ENCODE measurements around the gene PRDM16. TPM values are rescaled to one million over a fixed set of nuclear protein-coding genes. Genes with fewer than 3 reads are reported as not detected.

Gene PRDM16
- total RNA-seq, 1 experiment from 2014 or later = 0.04 TPM

GRCh38 chr1:3474421-3474820, 405.4 kb downstream of the PRDM16 start:
- H3K4me1 ChIP-seq (ENCODE audit: insufficient read depth, low read length) = no peaks in the 10 kb centered on the region; the same call in 1 of the 2 replicates
- no peak for ATAC-seq
- DNase-seq = no peak
- no peaks in the 10 kb centered on the region for H4K20me1 ChIP-seq (ENCODE audit: low read length)
- BruUV-seq (replicated peaks) = no TSS peak
- no peaks in the 10 kb centered on the region for H3K9me2 ChIP-seq (replicated peaks; ENCODE audit: low read length)
- TF ChIP-seq CTCF (conservative IDR thresholded peaks at IDR 0.05; ENCODE audit: low read depth, low read length) = no peak
- no peak for TF ChIP-seq EZH2phosphoT487 (IDR thresholded peaks at IDR 0.05; ENCODE audit: borderline replicate concordance, low read length)
- no peak for TF ChIP-seq EZH2 (IDR thresholded peaks at IDR 0.05; ENCODE audit: low read length, unreplicated experiment)
- H3K27me3 ChIP-seq (ENCODE audit: low read length) = no peaks in the 10 kb centered on the region
- no peaks in the 10 kb centered on the region; the same call in 1 of the 2 replicates for H3K36me3 ChIP-seq (ENCODE audit: low read depth, low read length)
- H3K4me2 ChIP-seq (ENCODE audit: low read length) = no peak overlapping the region
- ChIA-PET CTCF (interaction anchor here (1.1 kb wide), 1 partner anchor 21 kb away, joined by 3 read pairs; no protein-coding TSS in a partner anchor), POLR2A (ENCODE audit: unreplicated experiment) (no interaction called here)
- H2AFZ ChIP-seq (ENCODE audit: low read length) = no peak overlapping the region
- H3F3A ChIP-seq (ENCODE audit: low read length, unreplicated experiment) = no peaks in the 10 kb centered on the region
- intact Hi-C loops (cut with micrococcal nuclease) = no loop called here
- H3K79me2 ChIP-seq (ENCODE audit: low read length) = no peaks in the 10 kb centered on the region
- no peak overlapping the region for H3K27ac ChIP-seq (ENCODE audit: low read length)
- H3K9me3 ChIP-seq (ENCODE audit: low read length) = no peaks in the 10 kb centered on the region
- no peak overlapping the region for H3K4me3 ChIP-seq (ENCODE audit: low read length)
- no peak overlapping the region for H3K9ac ChIP-seq (ENCODE audit: low read length)

GRCh38 chr1:3475839-3476573, 407.0 kb downstream of the PRDM16 start:
- Histone ChIP-seq H3K79me2 (ENCODE audit: low read length) (no peaks in the 10 kb centered on the region), H3K4me1 (ENCODE audit: insufficient read depth, low read length) (no peaks in the 10 kb centered on the region; the same call in 1 of the 2 replicates), H3K4me2 (ENCODE audit: low read length) (no peak overlapping the region), H3K27ac (ENCODE audit: low read length) (no peak overlapping the region), H3K9me2 (replicated peaks; ENCODE audit: low read length) (no peaks in the 10 kb centered on the region), H3K36me3 (ENCODE audit: low read depth, low read length) (no peaks in the 10 kb centered on the region), H3F3A (ENCODE audit: low read length, unreplicated experiment) (no peaks in the 10 kb centered on the region), H3K27me3 (ENCODE audit: low read length) (no peaks in the 10 kb centered on the region), H3K9me3 (ENCODE audit: low read length) (no peaks in the 10 kb centered on the region), H4K20me1 (ENCODE audit: low read length) (no peaks in the 10 kb centered on the region), H2AFZ (ENCODE audit: low read length) (no peak overlapping the region), H3K4me3 (ENCODE audit: low read length) (no peak overlapping the region), H3K9ac (ENCODE audit: low read length) (no peak overlapping the region)
- CTCF ChIA-PET = no interaction called here
- intact Hi-C loops (cut with micrococcal nuclease) = no loop called here
- TF ChIP-seq EZH2 (IDR thresholded peaks at IDR 0.05; ENCODE audit: low read length, unreplicated experiment) (no peak), CTCF (conservative IDR thresholded peaks at IDR 0.05; ENCODE audit: low read depth, low read length) (no peak), EZH2phosphoT487 (IDR thresholded peaks at IDR 0.05; ENCODE audit: borderline replicate concordance, low read length) (no peak)
- BruUV-seq (replicated peaks) = no TSS peak
- POLR2A ChIA-PET (ENCODE audit: unreplicated experiment) = no interaction called here
- no peak for ATAC-seq
- DNase-seq = no peak

- Histone ChIP-seq H3K9ac (ENCODE audit: low read length) (no peak overlapping the region), H3K36me3 (ENCODE audit: low read depth, low read length) (no peaks in the 10 kb centered on the region), H3K27ac (ENCODE audit: low read length) (no peak overlapping the region), H3K9me2 (replicated peaks; ENCODE audit: low read length) (no peaks in the 10 kb centered on the region), H3K79me2 (ENCODE audit: low read length) (no peaks in the 10 kb centered on the region), H3K4me1 (ENCODE audit: insufficient read depth, low read length) (peaks cover under 1% of the 10 kb centered on the region), H3K4me2 (ENCODE audit: low read length) (no peak overlapping the region), H2AFZ (ENCODE audit: low read length) (no peak overlapping the region), H3K27me3 (ENCODE audit: low read length) (no peaks in the 10 kb centered on the region), H3F3A (ENCODE audit: low read length, unreplicated experiment) (no peaks in the 10 kb centered on the region), H4K20me1 (ENCODE audit: low read length) (no peaks in the 10 kb centered on the region), H3K4me3 (ENCODE audit: low read length) (no peak overlapping the region), H3K9me3 (ENCODE audit: low read length) (no peaks in the 10 kb centered on the region)
- POLR2A ChIA-PET (ENCODE audit: unreplicated experiment) = no interaction called here
- CTCF ChIA-PET = no interaction called here
- DNase-seq (no peak), ATAC-seq (no peak)
- no TSS peak for BruUV-seq (replicated peaks)
- TF ChIP-seq CTCF (conservative IDR thresholded peaks at IDR 0.05; ENCODE audit: low read depth, low read length) (no peak), EZH2phosphoT487 (IDR thresholded peaks at IDR 0.05; ENCODE audit: borderline replicate concordance, low read length) (no peak), EZH2 (IDR thresholded peaks at IDR 0.05; ENCODE audit: low read length, unreplicated experiment) (no peak)
- intact Hi-C loops (cut with micrococcal nuclease) = no loop called here
Measured at GRCh38 chr1:3476666-3477065, 407.7 kb downstream of the PRDM16 start.
